HG02759 (cell line): ENCODE results near the gene DELE1.
"Not testable (repeated sequence)": the region's sequence is repeated elsewhere in the genome, so short reads cannot be mapped to it uniquely, and the experiment has no call there.

Experiments
- ATAC-seq: cut with Tn5 transposase; IDR thresholded peaks from one replicate; pipeline ENCODE4 v1.9.1; 2021; ENCODE audit warnings: mild to moderate bottlenecking, moderate library complexity; ENCODE audit not compliant: unreplicated experiment

Gene DELE1

GRCh38 chr5:141920771-141921170, 2.9 kb upstream of the DELE1 start:
- ATAC-seq = no peak

- not testable (repeated sequence) for ATAC-seq
Measured at GRCh38 chr5:141922827-141923447, 734 bp upstream of the DELE1 start.

GRCh38 chr5:141926434-141926833, 2.8 kb downstream of the DELE1 start:
- ATAC-seq = no peak

GRCh38 chr5:141928051-141928450, 4.4 kb downstream of the DELE1 start:
- no peak for ATAC-seq

GRCh38 chr5:141929398-141930058, 5.9 kb downstream of the DELE1 start:
- ATAC-seq = no peak

- no peak for ATAC-seq
Measured at GRCh38 chr5:141931694-141932093, 8.0 kb downstream of the DELE1 start.

GRCh38 chr5:141933151-141933550, 9.5 kb downstream of the DELE1 start:
- ATAC-seq = no peak

- ATAC-seq = no peak
Measured at GRCh38 chr5:141934099-141934844, 10.6 kb downstream of the DELE1 start.

- ATAC-seq = no peak
Measured at GRCh38 chr5:141935538-141935937, 11.9 kb downstream of the DELE1 start.

- no peak for ATAC-seq
Measured at GRCh38 chr5:141940695-141941271, 17.1 kb downstream of the DELE1 start.

- ATAC-seq = no peak
Measured at GRCh38 chr5:141941307-141941706, 17.6 kb downstream of the DELE1 start.

GRCh38 chr5:141941779-141942178, 18.1 kb downstream of the DELE1 start:
- ATAC-seq = no peak

GRCh38 chr5:141942185-141942857, 18.6 kb downstream of the DELE1 start:
- ATAC-seq = no peak

- ATAC-seq = no peak
Measured at GRCh38 chr5:141944076-141944475, 20.4 kb downstream of the DELE1 start.

GRCh38 chr5:141945511-141946051, 21.9 kb downstream of the DELE1 start:
- ATAC-seq = no peak

- no peak for ATAC-seq
Measured at GRCh38 chr5:141947316-141947715, 23.6 kb downstream of the DELE1 start.

GRCh38 chr5:141948812-141949211, 25.1 kb downstream of the DELE1 start:
- ATAC-seq = no peak

- no peak for ATAC-seq
Measured at GRCh38 chr5:141949511-141949910, 25.8 kb downstream of the DELE1 start.

- no peak for ATAC-seq
Measured at GRCh38 chr5:141950207-141951005, 26.7 kb downstream of the DELE1 start.

GRCh38 chr5:141951332-141951781, 27.7 kb downstream of the DELE1 start:
- peak; percentile 90 for ATAC-seq
